GM21619 (cell line): Measurements from ENCODE around the gene DDC.
"Not testable (repeated sequence)": the region's sequence is repeated elsewhere in the genome, so short reads cannot be mapped to it uniquely, and the experiment has no call there.

Experiments used
- ATAC-seq: cut with Tn5 transposase; IDR thresholded peaks from one replicate; pipeline ENCODE4 v1.9.1; 2021; ENCODE audit not compliant: unreplicated experiment

Gene DDC

GRCh38 chr7:50589364-50589763 is 24.2 kb upstream of the DDC start:
- ATAC-seq, result no peak

- ATAC-seq, result no peak
These were observed 23.7 kb upstream of the DDC start for GRCh38 chr7:50588937-50589336.

- no peak for ATAC-seq
These were observed 22.5 kb upstream of the DDC start for GRCh38 chr7:50587737-50588136.

GRCh38 chr7:50584793-50585408 is 19.7 kb upstream of the DDC start:
- no peak for ATAC-seq

- ATAC-seq, result no peak
These were observed 19.2 kb upstream of the DDC start for GRCh38 chr7:50584386-50584785.

- ATAC-seq, result not testable (repeated sequence)
These were observed 18.1 kb upstream of the DDC start for GRCh38 chr7:50583295-50583694.

- ATAC-seq, result not testable (repeated sequence)
These were observed 17.1 kb upstream of the DDC start for GRCh38 chr7:50582271-50582670.

GRCh38 chr7:50580666-50581065 is 15.5 kb upstream of the DDC start:
- not testable (repeated sequence) for ATAC-seq

- no peak for ATAC-seq
These were observed 14.9 kb upstream of the DDC start for GRCh38 chr7:50580057-50580456.

- ATAC-seq, result not testable (repeated sequence)
These were observed 12.9 kb upstream of the DDC start for GRCh38 chr7:50578105-50578504.

- no peak for ATAC-seq
These were observed 12.4 kb upstream of the DDC start for GRCh38 chr7:50577569-50577968.

- not testable (repeated sequence) for ATAC-seq
These were observed 11.2 kb upstream of the DDC start for GRCh38 chr7:50576388-50576787.

- no peak for ATAC-seq
These were observed 2.6 kb upstream of the DDC start for GRCh38 chr7:50567715-50568261.

- ATAC-seq, result no peak
These were observed 772 bp upstream of the DDC start for GRCh38 chr7:50565977-50566376.

GRCh38 chr7:50565559-50565916 is 333 bp upstream of the DDC start:
- ATAC-seq, result no peak

- no peak for ATAC-seq
These were observed 1.0 kb downstream of the DDC start for GRCh38 chr7:50564171-50564570.

GRCh38 chr7:50562136-50562535 is 3.1 kb downstream of the DDC start:
- no peak for ATAC-seq

- ATAC-seq, result no peak
These were observed 4.3 kb downstream of the DDC start for GRCh38 chr7:50560865-50561351.

- no peak for ATAC-seq
These were observed 5.3 kb downstream of the DDC start for GRCh38 chr7:50559881-50560280.

- no peak for ATAC-seq
These were observed 6.7 kb downstream of the DDC start for GRCh38 chr7:50558294-50559053.

GRCh38 chr7:50557099-50557498 is 8.1 kb downstream of the DDC start:
- no peak for ATAC-seq

GRCh38 chr7:50556247-50556991 is 8.8 kb downstream of the DDC start:
- no peak for ATAC-seq
